ENCODE data around the gene ALK.

ALK gene

GRCh38 chr2:29443627-29444026 lies 477.8 kb downstream of the ALK start:
- no peak for DNase-seq (ENCODE audit: extremely low read depth, low read depth)
- TF ChIP-seq, protein P1, sequence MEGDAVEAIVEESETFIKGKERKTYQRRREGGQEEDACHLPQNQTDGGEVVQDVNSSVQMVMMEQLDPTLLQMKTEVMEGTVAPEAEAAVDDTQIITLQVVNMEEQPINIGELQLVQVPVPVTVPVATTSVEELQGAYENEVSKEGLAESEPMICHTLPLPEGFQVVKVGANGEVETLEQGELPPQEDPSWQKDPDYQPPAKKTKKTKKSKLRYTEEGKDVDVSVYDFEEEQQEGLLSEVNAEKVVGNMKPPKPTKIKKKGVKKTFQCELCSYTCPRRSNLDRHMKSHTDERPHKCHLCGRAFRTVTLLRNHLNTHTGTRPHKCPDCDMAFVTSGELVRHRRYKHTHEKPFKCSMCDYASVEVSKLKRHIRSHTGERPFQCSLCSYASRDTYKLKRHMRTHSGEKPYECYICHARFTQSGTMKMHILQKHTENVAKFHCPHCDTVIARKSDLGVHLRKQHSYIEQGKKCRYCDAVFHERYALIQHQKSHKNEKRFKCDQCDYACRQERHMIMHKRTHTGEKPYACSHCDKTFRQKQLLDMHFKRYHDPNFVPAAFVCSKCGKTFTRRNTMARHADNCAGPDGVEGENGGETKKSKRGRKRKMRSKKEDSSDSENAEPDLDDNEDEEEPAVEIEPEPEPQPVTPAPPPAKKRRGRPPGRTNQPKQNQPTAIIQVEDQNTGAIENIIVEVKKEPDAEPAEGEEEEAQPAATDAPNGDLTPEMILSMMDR (IDR thresholded peaks at IDR 0.05; ENCODE audit: low read depth, low read length): no peak

DNA sequence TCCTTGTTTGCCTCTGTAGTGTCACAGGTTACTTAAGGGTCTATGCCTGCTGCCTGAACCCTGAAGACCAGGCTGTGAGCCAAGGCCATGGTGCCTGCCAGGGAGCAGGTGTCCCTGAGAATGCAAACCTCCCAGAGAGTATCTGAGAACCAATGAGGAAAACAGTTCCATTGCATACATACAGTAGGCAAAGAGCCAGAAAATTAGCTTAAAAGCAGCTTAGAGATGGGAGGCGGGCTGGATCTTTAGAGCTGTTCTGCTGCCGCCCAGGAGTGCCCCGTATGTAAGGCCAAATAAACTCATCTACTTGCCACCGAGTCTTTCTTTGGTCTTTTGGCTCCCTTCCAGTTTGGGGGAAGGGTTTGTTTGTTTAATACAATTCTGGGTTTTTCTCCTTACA lies 478.2 kb downstream of the ALK start:
- DNase-seq (ENCODE audit: extremely low read depth, low read depth): no peak
- TF ChIP-seq, protein P1 (IDR thresholded peaks at IDR 0.05; ENCODE audit: low read depth, low read length): no peak

DNA sequence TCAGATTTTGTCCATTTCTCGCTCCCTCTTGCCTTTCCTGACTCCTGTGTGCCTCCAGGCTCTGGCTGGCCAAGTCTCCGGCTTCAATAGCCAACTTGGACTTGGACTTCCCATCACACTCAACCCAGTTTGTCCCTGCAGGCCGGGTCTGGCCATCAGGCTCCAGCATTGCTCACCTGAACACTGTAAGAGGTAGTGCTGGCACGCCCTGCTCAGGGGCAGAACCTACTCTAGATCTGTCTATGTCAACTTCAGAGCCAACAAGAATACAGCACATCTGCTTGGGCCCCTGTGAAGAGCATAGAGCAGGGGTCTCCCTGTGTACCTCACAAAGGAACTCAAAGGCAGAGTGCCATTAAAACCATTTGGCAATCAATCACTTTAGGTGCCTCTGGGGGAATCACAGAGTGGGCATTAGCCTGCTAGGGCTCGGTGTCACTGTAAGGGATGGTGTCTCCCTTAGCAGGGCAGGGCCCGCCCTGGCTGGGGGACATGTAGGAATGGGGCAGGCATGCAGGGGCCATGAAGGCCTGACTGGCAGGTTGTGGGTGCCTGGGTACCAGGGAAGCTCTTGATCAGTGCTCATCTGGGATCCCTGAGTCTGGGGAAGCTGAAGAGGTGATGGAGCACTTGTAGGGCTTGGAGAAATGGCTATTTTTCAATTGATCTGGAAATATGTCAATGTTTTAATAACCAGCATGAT lies 480.3 kb downstream of the ALK start:
- TF ChIP-seq, protein P1 (IDR thresholded peaks at IDR 0.05; ENCODE audit: low read depth, low read length): no peak

GRCh38 chr2:29433920-29434319 lies 487.5 kb downstream of the ALK start:
- TF ChIP-seq, protein P1 (IDR thresholded peaks at IDR 0.05; ENCODE audit: low read depth, low read length): no peak
- no peak for DNase-seq (ENCODE audit: extremely low read depth, low read depth)

More for the DNA sequence above, 480.3 kb downstream of the ALK start:
- no peak for DNase-seq (ENCODE audit: extremely low read depth, low read depth)

DNA sequence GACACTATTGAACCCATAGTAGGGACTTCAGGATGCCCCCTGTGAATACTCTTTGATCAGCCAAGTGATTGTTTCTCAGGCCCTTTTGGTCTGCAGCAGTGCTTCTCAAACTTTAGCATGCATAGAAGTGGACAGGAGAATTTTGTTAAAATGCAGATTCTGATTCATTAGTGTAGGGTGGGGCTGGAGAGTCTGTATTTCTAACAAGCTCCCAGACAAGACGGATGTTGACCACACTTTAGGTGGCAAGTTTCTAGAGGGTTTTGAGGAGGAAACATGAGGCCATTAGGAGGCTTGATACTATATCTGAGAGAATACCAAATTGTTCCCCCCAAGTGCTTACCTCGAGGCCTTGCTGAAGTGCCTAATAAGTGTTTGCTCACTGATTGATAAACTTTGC lies 488.3 kb downstream of the ALK start:
- DNase-seq (ENCODE audit: extremely low read depth, low read depth): no peak
- TF ChIP-seq, protein P1 (IDR thresholded peaks at IDR 0.05; ENCODE audit: low read depth, low read length): no peak

GRCh38 chr2:29431485-29431884 lies 489.9 kb downstream of the ALK start:
- TF ChIP-seq, protein P1 (IDR thresholded peaks at IDR 0.05; ENCODE audit: low read depth, low read length): no peak
- DNase-seq (ENCODE audit: extremely low read depth, low read depth): no peak

- DNase-seq (ENCODE audit: extremely low read depth, low read depth): no peak
- TF ChIP-seq, protein P1 (IDR thresholded peaks at IDR 0.05; ENCODE audit: low read depth, low read length): no peak
Observed at GRCh38 chr2:29430382-29431112, 490.8 kb downstream of the ALK start.

All from AG09319 (cell line).